Lower lobe of right lung (tissue), 2 donors: ENCODE results near the gene UBQLN2. TPM values are rescaled to one million over a fixed set of nuclear protein-coding genes. Genes with fewer than 3 reads are reported as not detected.
A peak's percentile ranks its signal among the peaks of the same experiment; 100 is the strongest.

Experiments
- ATAC-seq, 2 donors: fragments of 200-7000 bp; cut with Tn5 transposase; one replicate each; pipeline ENCODE4 v1.9.1; 2020 to 2022; ENCODE audit warnings: mild to moderate bottlenecking in 2 of 2, moderate library complexity in 2 of 2
- DNase-seq: peaks from one replicate; pipeline ENCODE4 v3.0.0-alpha.2; 2020
- H3K27ac ChIP-seq: fragments of 200-600 bp; one replicate; pipeline ENCODE4 v1.8.0; 2022
- H3K27me3 ChIP-seq: fragments of 200-600 bp; one replicate; pipeline ENCODE4 v1.8.0; 2022; ENCODE audit warnings: low read depth
- H3K36me3 ChIP-seq: fragments of 200-600 bp; one replicate; pipeline ENCODE4 v1.8.0; 2022; ENCODE audit warnings: mild to moderate bottlenecking
- H3K4me1 ChIP-seq: fragments of 200-600 bp; one replicate; pipeline ENCODE4 v1.8.0; 2022
- H3K4me3 ChIP-seq: fragments of 200-600 bp; one replicate; pipeline ENCODE4 v1.8.0; 2022; ENCODE audit warnings: mild to moderate bottlenecking
- H3K9me3 ChIP-seq: fragments of 200-600 bp; one replicate; pipeline ENCODE4 v1.8.0; 2022
- CTCF ChIP-seq: fragments of 200-600 bp; IDR thresholded peaks from one replicate; pipeline ENCODE4 v1.8.0; 2022; ENCODE audit warnings: antibody characterized with exemption, mild to moderate bottlenecking
- intact Hi-C: fragments of 100-400 bp; cut with DNase I; formaldehyde crosslinking; loops from one replicate; pipeline ENCODE4 v1.11.0; 2022
- total RNA-seq: library from RNA; stranded (reverse); fragmentation: NEBNext Ultra II Directional; extraction: Animal tissue kit (Norgen Biotek cat#: 25700); gene quantifications from one replicate; pipeline ENCODE4 v1.2.1, GENCODE V29; 2021
- donor health status: DM: no; HTN: yes; CAD: no; lungs with severe emphysema.

The UBQLN2 gene
- total RNA-seq, 1 donor from 2014 or later, result 32.1 TPM

DNA sequence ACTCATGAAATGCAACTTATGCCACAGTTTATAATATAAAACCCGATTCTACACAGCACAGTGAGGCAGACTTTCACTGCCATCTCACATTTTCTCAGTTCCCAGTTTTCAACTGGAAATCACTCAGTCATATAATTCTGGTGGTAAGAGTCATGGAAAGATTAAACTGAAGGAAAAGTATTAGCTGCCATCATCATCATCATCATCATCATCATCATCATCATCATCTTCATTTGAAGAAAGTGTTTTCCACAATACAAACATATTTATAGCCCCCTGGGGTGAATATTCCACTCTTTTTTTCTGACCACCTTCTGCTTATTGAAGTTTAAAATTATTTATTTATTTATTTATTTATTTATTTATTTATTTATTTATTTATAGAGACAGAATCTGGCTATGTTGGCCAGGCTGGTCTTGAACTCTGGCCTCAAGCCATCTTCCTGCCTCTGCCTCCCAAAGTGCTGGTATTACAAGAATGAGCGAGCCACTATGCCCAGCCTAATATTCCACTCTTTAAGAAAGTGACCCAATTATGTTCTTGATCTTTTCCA lies 6.0 kb upstream of the UBQLN2 start:
- ATAC-seq, result no peak

GRCh38 chrX:56564164-56564885 lies 898 bp downstream of the UBQLN2 start:
- H3K27me3 ChIP-seq, result no peaks in the 10 kb centered on the region

More for the DNA sequence above, 6.0 kb upstream of the UBQLN2 start:
- Histone ChIP-seq H3K36me3 (no peaks in the 10 kb centered on the region), H3K27me3 (no peaks in the 10 kb centered on the region), H3K4me1 (no peaks in the 10 kb centered on the region), H3K9me3 (no peaks in the 10 kb centered on the region), H3K27ac (no peak overlapping the region), H3K4me3 (no peak overlapping the region)
- no peak for TF ChIP-seq CTCF
- no peak for DNase-seq
- intact Hi-C loops, result no loop called here

DNA sequence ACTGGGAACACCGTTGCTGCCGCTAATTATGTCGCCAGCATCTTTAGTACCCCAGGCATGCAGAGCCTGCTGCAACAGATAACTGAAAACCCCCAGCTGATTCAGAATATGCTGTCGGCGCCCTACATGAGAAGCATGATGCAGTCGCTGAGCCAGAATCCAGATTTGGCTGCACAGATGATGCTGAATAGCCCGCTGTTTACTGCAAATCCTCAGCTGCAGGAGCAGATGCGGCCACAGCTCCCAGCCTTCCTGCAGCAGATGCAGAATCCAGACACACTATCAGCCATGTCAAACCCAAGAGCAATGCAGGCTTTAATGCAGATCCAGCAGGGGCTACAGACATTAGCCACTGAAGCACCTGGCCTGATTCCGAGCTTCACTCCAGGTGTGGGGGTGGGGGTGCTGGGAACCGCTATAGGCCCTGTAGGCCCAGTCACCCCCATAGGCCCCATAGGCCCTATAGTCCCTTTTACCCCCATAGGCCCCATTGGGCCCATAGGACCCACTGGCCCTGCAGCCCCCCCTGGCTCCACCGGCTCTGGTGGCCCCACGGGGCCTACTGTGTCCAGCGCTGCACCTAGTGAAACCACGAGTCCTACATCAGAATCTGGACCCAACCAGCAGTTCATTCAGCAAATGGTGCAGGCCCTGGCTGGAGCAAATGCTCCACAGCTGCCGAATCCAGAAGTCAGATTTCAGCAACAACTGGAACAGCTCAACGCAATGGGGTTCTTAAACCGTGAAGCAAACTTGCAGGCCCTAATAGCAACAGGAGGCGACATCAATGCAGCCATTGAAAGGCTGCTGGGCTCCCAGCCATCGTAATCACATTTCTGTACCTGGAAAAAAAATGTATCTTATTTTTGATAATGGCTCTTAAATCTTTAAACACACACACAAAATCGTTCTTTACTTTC lies 1.8 kb downstream of the UBQLN2 start:
- DNase-seq (no peak), ATAC-seq (no peak)
- Histone ChIP-seq H3K4me3 (peak overlapping the region; percentile 70), H3K4me1 (peaks cover 25% of the 10 kb centered on the region), H3K27ac (peak overlapping the region; percentile 98), H3K27me3 (no peaks in the 10 kb centered on the region), H3K9me3 (no peaks in the 10 kb centered on the region), H3K36me3 (no peaks in the 10 kb centered on the region)
- TF ChIP-seq CTCF, result no peak
- intact Hi-C loops, result no loop called here

More at GRCh38 chrX:56564164-56564885, 898 bp downstream of the UBQLN2 start:
- intact Hi-C loops, result no loop called here
- Histone ChIP-seq H3K36me3 (no peaks in the 10 kb centered on the region), H3K9me3 (no peaks in the 10 kb centered on the region), H3K4me1 (peaks cover 25% of the 10 kb centered on the region), H3K27ac (peak overlapping the region; percentile 98), H3K4me3 (peak overlapping the region; percentile 70)
- peak; percentile 50 to 57 for ATAC-seq
- no peak for DNase-seq
- no peak for TF ChIP-seq CTCF

GRCh38 chrX:56569378-56570057 lies 6.1 kb downstream of the UBQLN2 start:
- no peak for DNase-seq
- intact Hi-C loops, result no loop called here
- Histone ChIP-seq H3K9me3 (no peaks in the 10 kb centered on the region), H3K4me1 (peaks cover 25% of the 10 kb centered on the region), H3K36me3 (peaks cover 7% of the 10 kb centered on the region), H3K27me3 (no peaks in the 10 kb centered on the region), H3K27ac (no peak overlapping the region), H3K4me3 (no peak overlapping the region)
- no peak for ATAC-seq
- TF ChIP-seq CTCF, result no peak

DNA sequence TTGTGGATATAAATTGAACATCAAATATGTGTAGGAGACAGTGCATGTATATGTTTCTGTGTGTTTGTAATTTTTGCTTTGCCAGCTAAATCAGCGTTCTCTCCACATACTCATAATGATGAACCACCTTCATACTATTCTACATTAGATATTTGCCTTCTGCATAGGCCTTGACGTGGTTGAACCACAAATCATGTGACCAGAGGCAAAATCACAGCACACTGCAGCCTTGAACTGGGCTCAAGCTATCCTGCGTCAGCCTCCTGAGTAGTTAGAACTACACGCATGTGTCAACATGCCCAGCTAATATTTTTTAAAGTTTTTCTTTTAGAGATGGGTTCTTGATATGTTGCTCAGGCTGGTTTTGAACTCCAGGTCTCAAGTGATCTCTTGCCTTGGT lies 9.5 kb downstream of the UBQLN2 start:
- peaks cover 8% of the 10 kb centered on the region for H3K4me1 ChIP-seq
- intact Hi-C loops, result no loop called here
- H3K27me3 ChIP-seq, result no peaks in the 10 kb centered on the region
- TF ChIP-seq CTCF, result no peak
- H3K4me3 ChIP-seq, result no peak overlapping the region
- DNase-seq, result no peak
- H3K9me3 ChIP-seq, result no peaks in the 10 kb centered on the region
- no peak for ATAC-seq
- peaks cover 7% of the 10 kb centered on the region for H3K36me3 ChIP-seq
- no peak overlapping the region for H3K27ac ChIP-seq
